SW 1271 (cell line): Measurements from ENCODE around the gene MMGT1.

Experiments
- DNase-seq, 2 experiments: peaks; one replicate each; lab custom pipeline; 2025; lab: John Stamatoyannopoulos, UW

Gene MMGT1

GRCh38 chrX:135973548-135974278 is at the start of gene MMGT1:
Gene MMGT1, minus strand, starts transcription at chrX:135973988. Its CDS starts 313 bp downstream, at chrX:135973675.
- peak; percentile 73 to 86 for DNase-seq

GRCh38 chrX:136021903-136022302 is 48.1 kb upstream of the MMGT1 start:
- DNase-seq, result no peak

- DNase-seq, result no peak
Observed at GRCh38 chrX:136021160-136021559, 47.4 kb upstream of the MMGT1 start.

GRCh38 chrX:136019226-136019625 is 45.4 kb upstream of the MMGT1 start:
- no peak for DNase-seq

- DNase-seq, result no peak
Observed at GRCh38 chrX:136016881-136017280, 43.1 kb upstream of the MMGT1 start.

GRCh38 chrX:136015016-136015415 is 41.2 kb upstream of the MMGT1 start:
- DNase-seq, result no peak

GRCh38 chrX:135988245-135988644 is 14.5 kb upstream of the MMGT1 start:
- no peak for DNase-seq

GRCh38 chrX:135985973-135986310 is 12.2 kb upstream of the MMGT1 start:
- DNase-seq, result no peak

GRCh38 chrX:135985157-135985972 is 11.6 kb upstream of the MMGT1 start, which contains the start of gene SLC9A6:
Gene SLC9A6, plus strand, starts transcription at chrX:135985435. Its CDS starts 224 bp downstream, at chrX:135985659.
- peak; percentile 36 to 62 for DNase-seq

- no peak for DNase-seq
Observed at GRCh38 chrX:135984791-135985156, 11.0 kb upstream of the MMGT1 start.

- DNase-seq, result no peak
Observed at GRCh38 chrX:135984256-135984655, 10.5 kb upstream of the MMGT1 start.

GRCh38 chrX:135982860-135983259 is 9.1 kb upstream of the MMGT1 start:
- no peak for DNase-seq

GRCh38 chrX:135981668-135982067 is 7.9 kb upstream of the MMGT1 start:
- DNase-seq, result no peak

GRCh38 chrX:135981010-135981409 is 7.2 kb upstream of the MMGT1 start:
- DNase-seq, result no peak

GRCh38 chrX:135977611-135978010 is 3.8 kb upstream of the MMGT1 start:
- DNase-seq, result peak in 1 of 2 experiments; percentile 12

- DNase-seq, result no peak
Observed at GRCh38 chrX:135975421-135975820, 1.6 kb upstream of the MMGT1 start.

- peak in 1 of 2 experiments; percentile 33 for DNase-seq
Observed at GRCh38 chrX:135974279-135974856, 580 bp upstream of the MMGT1 start.

- DNase-seq, result peak in 1 of 2 experiments; percentile 43
Observed at GRCh38 chrX:135973025-135973547, 702 bp downstream of the MMGT1 start.

GRCh38 chrX:135951291-135951690 is 22.5 kb downstream of the MMGT1 start:
- DNase-seq, result no peak

GRCh38 chrX:135944486-135944885 is 29.3 kb downstream of the MMGT1 start:
- no peak for DNase-seq

- peak in 1 of 2 experiments; percentile 31 for DNase-seq
Observed at GRCh38 chrX:135931644-135932487, 41.9 kb downstream of the MMGT1 start.

GRCh38 chrX:135927897-135928296 is 45.9 kb downstream of the MMGT1 start:
- no peak for DNase-seq
